Measurements from ENCODE around the gene EXOSC9. TPM values are rescaled to one million over a fixed set of nuclear protein-coding genes. Genes with fewer than 3 reads are reported as not detected.

Gene EXOSC9
- total and polyA plus RNA-seq, 8 donors = 10.4 to 162 (median 28.0) TPM

DNA sequence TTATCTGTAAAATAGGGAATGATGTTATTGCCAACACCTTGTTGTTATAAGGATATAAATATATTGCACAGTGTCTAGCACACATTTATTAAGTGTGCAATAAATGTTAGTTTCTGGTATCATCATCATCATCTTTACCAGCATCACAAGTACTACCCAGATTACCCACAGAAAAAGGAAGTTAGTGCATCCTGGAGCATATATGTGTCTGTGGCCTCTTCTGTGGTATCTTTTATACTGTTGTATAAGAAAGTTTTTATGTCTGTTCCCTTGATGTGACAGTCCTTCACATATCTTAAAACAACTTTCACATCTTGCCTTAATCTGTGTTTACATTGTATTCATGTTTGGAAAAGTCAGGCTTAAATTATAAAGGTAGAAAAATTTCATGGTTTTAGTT, 10.0 kb downstream of the EXOSC9 start:
- Histone ChIP-seq H3K9me3 (no peaks in the 10 kb centered on the region), H3K27me3 (no peaks in the 10 kb centered on the region), H3K27ac (no peak overlapping the region), H3K4me3 (no peak overlapping the region), H3K36me3 (peaks cover 38 to 100% (median 100%) of the 10 kb centered on the region in 4 donors), H3K4me1 (no peaks in the 10 kb centered on the region)
- no peak for DNase-seq
- TF ChIP-seq POLR2AphosphoS5 (IDR thresholded peaks at IDR 0.05) = no peak
- TF ChIP-seq EP300 (IDR thresholded peaks at IDR 0.05) = no peak
- no peak for TF ChIP-seq POLR2A (IDR thresholded peaks at IDR 0.05)
- TF ChIP-seq, protein P1, sequence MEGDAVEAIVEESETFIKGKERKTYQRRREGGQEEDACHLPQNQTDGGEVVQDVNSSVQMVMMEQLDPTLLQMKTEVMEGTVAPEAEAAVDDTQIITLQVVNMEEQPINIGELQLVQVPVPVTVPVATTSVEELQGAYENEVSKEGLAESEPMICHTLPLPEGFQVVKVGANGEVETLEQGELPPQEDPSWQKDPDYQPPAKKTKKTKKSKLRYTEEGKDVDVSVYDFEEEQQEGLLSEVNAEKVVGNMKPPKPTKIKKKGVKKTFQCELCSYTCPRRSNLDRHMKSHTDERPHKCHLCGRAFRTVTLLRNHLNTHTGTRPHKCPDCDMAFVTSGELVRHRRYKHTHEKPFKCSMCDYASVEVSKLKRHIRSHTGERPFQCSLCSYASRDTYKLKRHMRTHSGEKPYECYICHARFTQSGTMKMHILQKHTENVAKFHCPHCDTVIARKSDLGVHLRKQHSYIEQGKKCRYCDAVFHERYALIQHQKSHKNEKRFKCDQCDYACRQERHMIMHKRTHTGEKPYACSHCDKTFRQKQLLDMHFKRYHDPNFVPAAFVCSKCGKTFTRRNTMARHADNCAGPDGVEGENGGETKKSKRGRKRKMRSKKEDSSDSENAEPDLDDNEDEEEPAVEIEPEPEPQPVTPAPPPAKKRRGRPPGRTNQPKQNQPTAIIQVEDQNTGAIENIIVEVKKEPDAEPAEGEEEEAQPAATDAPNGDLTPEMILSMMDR (IDR thresholded peaks at IDR 0.05) = no peak
- intact Hi-C loops (cut with DNase I; ENCODE audit: low total_unique reads) = no loop called here

DNA sequence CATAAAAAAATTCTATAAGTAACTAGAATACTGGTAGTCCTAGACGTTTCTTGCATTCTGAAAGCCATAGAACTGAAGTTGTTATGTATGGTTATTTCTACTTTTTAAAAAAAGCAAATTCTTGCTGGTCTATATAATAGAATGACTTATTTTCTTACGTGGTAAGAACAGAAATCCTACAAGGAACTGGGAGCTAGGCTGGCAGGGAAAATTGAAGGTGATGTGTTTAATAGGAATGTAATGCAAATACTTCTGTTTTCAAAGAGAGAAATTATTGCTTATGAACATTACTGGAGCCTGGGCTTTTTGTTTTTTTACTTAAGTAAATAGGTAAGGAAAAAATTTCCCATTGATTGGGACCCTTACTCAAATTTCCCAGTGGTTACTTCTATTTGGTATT, 13.6 kb downstream of the EXOSC9 start:
- Histone ChIP-seq H3K4me1 (no peaks in the 10 kb centered on the region), H3K27ac (no peak overlapping the region), H3K9me3 (no peaks in the 10 kb centered on the region), H3K27me3 (no peaks in the 10 kb centered on the region), H3K4me3 (no peak overlapping the region), H3K36me3 (peaks cover 31 to 93% (median 92%) of the 10 kb centered on the region in 4 donors)
- no peak for DNase-seq
- no peak for TF ChIP-seq EP300 (IDR thresholded peaks at IDR 0.05)
- 83 to 90% (median 86%) methylated on average over 2 of the region's 2 CpGs for WGBS, 5 donors
- intact Hi-C loops (cut with DNase I; ENCODE audit: low total_unique reads) = no loop called here

DNA sequence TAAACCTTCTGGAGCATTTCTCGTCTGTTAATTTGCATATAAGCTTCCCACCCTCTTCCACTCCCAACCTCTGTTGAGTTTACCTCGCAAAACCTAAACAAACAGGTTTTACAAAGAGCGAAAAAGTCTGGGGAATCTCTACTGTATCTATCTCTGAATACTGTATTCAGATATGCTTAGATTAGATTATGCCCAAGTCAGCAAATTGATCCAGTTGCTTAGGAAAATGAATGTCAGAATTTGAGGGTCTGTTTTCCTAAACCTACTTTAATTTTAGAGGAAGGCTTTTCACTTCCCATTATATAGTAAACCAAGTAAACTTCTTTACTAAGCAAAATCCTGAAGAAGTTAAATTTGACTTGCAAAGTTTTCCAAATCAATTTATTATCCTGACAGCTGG, 15.9 kb downstream of the EXOSC9 start:
- intact Hi-C loops (cut with DNase I; ENCODE audit: low total_unique reads) = no loop called here
- Histone ChIP-seq H3K9me3 (no peaks in the 10 kb centered on the region), H3K27ac (no peak overlapping the region), H3K4me1 (peaks cover 0 to 8% (median 0%) of the 10 kb centered on the region in 4 donors), H3K4me3 (no peak overlapping the region), H3K36me3 (peaks cover 24 to 80% (median 72%) of the 10 kb centered on the region in 4 donors), H3K27me3 (no peaks in the 10 kb centered on the region)
- no peak for DNase-seq
- no peak for TF ChIP-seq EP300 (IDR thresholded peaks at IDR 0.05)
- no peak for TF ChIP-seq POLR2AphosphoS5 (IDR thresholded peaks at IDR 0.05)
- no peak for TF ChIP-seq POLR2A (IDR thresholded peaks at IDR 0.05)
- TF ChIP-seq, protein P1 (IDR thresholded peaks at IDR 0.05) = no peak
- 70 to 83% (median 74%) methylated on average over 3 of the region's 3 CpGs for WGBS, 5 donors

DNA sequence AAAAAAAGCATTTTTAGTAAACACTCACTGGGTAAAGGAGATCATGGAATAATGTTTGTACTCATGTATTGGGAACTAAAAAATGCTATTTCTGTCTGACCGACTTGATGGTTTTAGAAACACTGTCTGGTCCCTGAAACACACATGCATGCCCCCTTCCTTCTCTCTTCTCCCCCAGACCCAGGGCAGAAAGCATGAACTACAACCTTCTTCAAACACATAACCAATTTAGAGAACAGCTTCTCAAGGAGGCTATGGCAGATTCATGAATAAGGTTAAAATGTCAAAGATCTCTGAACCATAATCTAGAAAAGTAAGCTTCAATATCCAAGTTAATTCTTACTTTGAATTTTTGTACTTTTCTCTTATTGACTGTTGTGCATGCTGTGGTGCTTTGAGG, 16.6 kb downstream of the EXOSC9 start:
- H3K27ac ChIP-seq = no peak overlapping the region
- H3K27me3 ChIP-seq = no peaks in the 10 kb centered on the region
- no peaks in the 10 kb centered on the region for H3K9me3 ChIP-seq
- WGBS, 5 donors = 75 to 90% (median 85%) methylated on average over 1 of the region's 1 CpG
- peaks cover 0 to 15% (median 2%) of the 10 kb centered on the region in 4 donors for H3K4me1 ChIP-seq
- H3K36me3 ChIP-seq = peaks cover 23 to 73% (median 65%) of the 10 kb centered on the region in 4 donors
- TF ChIP-seq POLR2AphosphoS5 (IDR thresholded peaks at IDR 0.05) = no peak
- TF ChIP-seq POLR2A (IDR thresholded peaks at IDR 0.05) = no peak
- TF ChIP-seq, protein P1 (IDR thresholded peaks at IDR 0.05) = no peak
- no peak for TF ChIP-seq EP300 (IDR thresholded peaks at IDR 0.05)
- intact Hi-C loops (cut with DNase I; ENCODE audit: low total_unique reads) = no loop called here
- no peak overlapping the region for H3K4me3 ChIP-seq
- DNase-seq = no peak

DNA sequence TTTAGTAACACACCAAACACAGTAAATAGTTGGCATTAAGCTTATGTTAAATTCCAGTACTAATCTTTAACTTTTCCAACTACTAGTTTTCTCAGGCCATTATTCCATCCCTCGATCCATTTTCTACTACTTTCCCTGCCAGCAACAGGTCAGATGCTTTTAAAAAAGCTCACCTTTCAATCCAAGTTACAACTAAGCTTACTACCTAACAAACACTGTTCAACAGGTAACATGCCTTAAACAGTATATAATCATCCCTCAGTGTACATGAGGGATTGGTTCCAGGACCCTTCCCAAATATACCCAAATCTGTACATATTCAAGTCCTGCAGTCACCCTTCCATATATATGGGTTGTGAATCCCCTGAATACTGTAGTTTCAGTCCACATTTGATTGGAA, 17.1 kb downstream of the EXOSC9 start:
- 37 to 91% (median 49%) methylated on average over 1 of the region's 1 CpG for WGBS, 5 donors
- DNase-seq = no peak
- intact Hi-C loops (cut with DNase I; ENCODE audit: low total_unique reads) = no loop called here
- Histone ChIP-seq H3K4me3 (no peak overlapping the region), H3K36me3 (peaks cover 19 to 68% (median 60%) of the 10 kb centered on the region in 4 donors), H3K27ac (no peak overlapping the region), H3K4me1 (peaks cover 5 to 21% (median 7%) of the 10 kb centered on the region in 4 donors), H3K9me3 (no peaks in the 10 kb centered on the region), H3K27me3 (no peaks in the 10 kb centered on the region)
- no peak for TF ChIP-seq POLR2A (IDR thresholded peaks at IDR 0.05)
- TF ChIP-seq EP300 (IDR thresholded peaks at IDR 0.05) = no peak
- TF ChIP-seq POLR2AphosphoS5 (IDR thresholded peaks at IDR 0.05) = no peak
- TF ChIP-seq, protein P1 (IDR thresholded peaks at IDR 0.05) = no peak

All from stomach (tissue), 9 donors.